HG03521 (cell line): ENCODE measurements around the gene PRICKLE4.

Experiments
- ATAC-seq: cut with Tn5 transposase; IDR thresholded peaks from one replicate; pipeline ENCODE4 v1.9.1; 2021; ENCODE audit warnings: mild to moderate bottlenecking, moderate library complexity; ENCODE audit not compliant: unreplicated experiment

Gene PRICKLE4

DNA sequence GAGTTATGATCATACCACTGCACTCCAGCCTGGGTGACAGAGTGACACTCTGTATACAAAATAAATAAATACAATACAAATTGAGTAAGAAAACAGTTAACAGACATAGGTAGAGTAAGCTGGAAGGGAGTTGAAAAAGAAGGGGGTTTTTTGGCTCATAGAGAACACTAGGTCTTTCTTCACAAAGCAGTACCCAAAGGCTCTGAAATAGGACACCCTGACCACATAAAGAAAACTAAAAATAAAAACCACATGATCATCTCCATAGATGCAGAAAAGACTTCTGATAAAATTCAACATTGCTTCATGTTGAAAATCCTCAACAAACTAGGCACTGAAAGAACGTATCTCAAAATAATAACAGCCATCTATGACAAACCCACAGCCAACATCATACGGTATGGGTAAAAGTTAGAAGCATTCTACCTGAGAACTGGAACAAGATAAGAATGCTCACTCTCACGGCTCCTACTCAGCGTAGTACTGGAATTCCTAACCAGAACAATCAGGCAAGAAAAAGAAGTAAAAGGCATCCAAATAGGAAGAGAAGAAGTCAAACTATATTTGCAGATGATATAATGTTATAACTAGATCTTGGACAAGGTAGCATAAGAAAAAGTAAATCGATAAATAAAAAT is 55.6 kb downstream of the PRICKLE4 start:
- no peak for ATAC-seq

DNA sequence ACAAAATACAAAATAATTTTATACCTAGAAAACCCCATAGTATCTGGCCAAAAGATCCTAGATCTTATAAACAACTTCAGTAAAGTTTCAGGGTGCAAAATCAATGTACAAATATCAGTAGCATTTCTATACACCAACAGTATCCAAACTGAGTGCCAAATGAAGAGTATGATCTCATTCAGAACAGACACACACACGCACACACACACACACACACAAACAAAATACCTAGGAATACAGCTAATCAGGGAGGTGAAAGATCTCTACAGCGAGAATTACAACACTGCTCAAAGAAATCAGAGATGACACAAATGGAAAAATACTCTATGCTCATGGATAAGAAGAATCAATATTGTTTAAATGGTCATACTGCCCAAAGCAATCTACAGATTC is 56.1 kb downstream of the PRICKLE4 start:
- no peak for ATAC-seq
